ENCODE results near the gene NEDD4.

NEDD4 gene

DNA sequence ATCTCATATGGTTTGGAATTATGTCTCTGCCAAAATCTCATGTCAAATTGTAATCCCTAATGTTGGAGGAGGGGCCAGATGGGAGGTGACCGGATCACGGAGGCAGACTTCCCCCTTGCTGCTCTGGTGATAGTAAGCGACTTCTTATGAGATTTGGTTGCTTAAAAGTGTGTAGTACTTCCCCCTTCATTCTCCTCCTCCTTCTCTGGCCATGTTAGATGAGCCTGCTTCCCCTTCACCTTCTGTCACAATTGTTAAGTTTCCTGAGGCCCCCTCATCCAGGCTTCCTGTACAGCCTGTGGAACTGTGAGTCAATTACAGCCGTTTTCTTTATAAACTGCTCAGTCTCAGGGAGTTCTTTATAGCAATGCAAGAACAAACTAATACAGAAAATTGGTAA lies 51.1 kb downstream of the NEDD4 start:
- no peak overlapping the region for H3K4me3 ChIP-seq (ENCODE audit: low read depth, low read length)
- TF ChIP-seq, protein P1, sequence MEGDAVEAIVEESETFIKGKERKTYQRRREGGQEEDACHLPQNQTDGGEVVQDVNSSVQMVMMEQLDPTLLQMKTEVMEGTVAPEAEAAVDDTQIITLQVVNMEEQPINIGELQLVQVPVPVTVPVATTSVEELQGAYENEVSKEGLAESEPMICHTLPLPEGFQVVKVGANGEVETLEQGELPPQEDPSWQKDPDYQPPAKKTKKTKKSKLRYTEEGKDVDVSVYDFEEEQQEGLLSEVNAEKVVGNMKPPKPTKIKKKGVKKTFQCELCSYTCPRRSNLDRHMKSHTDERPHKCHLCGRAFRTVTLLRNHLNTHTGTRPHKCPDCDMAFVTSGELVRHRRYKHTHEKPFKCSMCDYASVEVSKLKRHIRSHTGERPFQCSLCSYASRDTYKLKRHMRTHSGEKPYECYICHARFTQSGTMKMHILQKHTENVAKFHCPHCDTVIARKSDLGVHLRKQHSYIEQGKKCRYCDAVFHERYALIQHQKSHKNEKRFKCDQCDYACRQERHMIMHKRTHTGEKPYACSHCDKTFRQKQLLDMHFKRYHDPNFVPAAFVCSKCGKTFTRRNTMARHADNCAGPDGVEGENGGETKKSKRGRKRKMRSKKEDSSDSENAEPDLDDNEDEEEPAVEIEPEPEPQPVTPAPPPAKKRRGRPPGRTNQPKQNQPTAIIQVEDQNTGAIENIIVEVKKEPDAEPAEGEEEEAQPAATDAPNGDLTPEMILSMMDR (IDR thresholded peaks at IDR 0.05; ENCODE audit: low read depth, low read length), result no peak
- TF ChIP-seq POLR2A (IDR thresholded peaks at IDR 0.05; ENCODE audit: extremely low read depth, insufficient read length), result no peak
- TF ChIP-seq, protein P2, sequence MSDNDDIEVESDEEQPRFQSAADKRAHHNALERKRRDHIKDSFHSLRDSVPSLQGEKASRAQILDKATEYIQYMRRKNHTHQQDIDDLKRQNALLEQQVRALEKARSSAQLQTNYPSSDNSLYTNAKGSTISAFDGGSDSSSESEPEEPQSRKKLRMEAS (IDR thresholded peaks at IDR 0.05; ENCODE audit: low read depth, low read length), result no peak
- no peak for TF ChIP-seq MYC (IDR thresholded peaks at IDR 0.05; ENCODE audit: low read depth, low read length)
- peak; percentile 77 for DNase-seq (ENCODE audit: low read depth)

DNA sequence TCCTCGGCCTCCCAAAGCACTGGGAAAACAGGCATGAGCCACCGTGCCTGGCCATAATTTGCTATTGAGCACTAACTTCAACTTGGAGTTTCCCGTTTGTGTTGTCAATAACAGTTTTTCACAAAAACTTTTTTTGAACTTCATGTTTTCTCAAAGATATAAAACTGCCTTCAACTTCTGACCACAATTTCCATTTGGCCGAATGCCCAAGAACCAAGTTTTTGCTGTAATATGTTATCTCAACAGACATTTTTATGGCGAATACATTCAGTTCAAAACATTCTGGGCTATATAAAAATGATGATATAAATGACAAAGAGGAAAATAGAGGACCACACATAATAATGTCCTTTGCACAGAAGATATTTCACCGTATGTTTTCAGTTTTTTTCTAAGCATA lies 56.4 kb downstream of the NEDD4 start:
- no peak for DNase-seq (ENCODE audit: low read depth)
- TF ChIP-seq, protein P2 (IDR thresholded peaks at IDR 0.05; ENCODE audit: low read depth, low read length), result no peak
- TF ChIP-seq, protein P1 (IDR thresholded peaks at IDR 0.05; ENCODE audit: low read depth, low read length), result no peak
- TF ChIP-seq MYC (IDR thresholded peaks at IDR 0.05; ENCODE audit: low read depth, low read length), result no peak
- TF ChIP-seq POLR2A (IDR thresholded peaks at IDR 0.05; ENCODE audit: extremely low read depth, insufficient read length), result no peak

DNA sequence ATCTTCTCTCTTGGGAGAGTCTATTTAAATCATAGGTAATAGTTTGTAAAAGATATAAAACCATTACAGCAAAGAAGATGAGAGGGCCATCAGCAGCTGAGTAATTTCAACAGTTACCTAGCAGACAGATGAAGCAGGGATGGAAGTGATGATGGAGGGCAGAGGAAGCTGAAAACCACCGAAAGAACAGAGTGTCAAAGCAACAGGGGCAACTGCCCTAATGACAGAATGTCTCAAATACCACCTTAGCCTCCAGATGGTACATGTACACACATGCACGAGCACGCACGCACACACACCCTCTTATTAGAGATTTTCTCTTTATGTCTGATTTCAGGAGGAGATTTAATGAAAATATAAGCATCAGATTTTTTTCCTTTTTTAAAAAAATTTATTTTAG lies 64.5 kb downstream of the NEDD4 start:
- no peak overlapping the region for H3K4me3 ChIP-seq (ENCODE audit: low read depth, low read length)
- no peak for DNase-seq (ENCODE audit: low read depth)
- TF ChIP-seq, protein P1 (IDR thresholded peaks at IDR 0.05; ENCODE audit: low read depth, low read length), result no peak
- TF ChIP-seq MYC (IDR thresholded peaks at IDR 0.05; ENCODE audit: low read depth, low read length) (no peak), POLR2A (IDR thresholded peaks at IDR 0.05; ENCODE audit: extremely low read depth, insufficient read length) (no peak)
- TF ChIP-seq, protein P2 (IDR thresholded peaks at IDR 0.05; ENCODE audit: low read depth, low read length), result no peak

More for the DNA sequence above, 56.4 kb downstream of the NEDD4 start:
- no peak overlapping the region for H3K4me3 ChIP-seq (ENCODE audit: low read depth, low read length)

DNA sequence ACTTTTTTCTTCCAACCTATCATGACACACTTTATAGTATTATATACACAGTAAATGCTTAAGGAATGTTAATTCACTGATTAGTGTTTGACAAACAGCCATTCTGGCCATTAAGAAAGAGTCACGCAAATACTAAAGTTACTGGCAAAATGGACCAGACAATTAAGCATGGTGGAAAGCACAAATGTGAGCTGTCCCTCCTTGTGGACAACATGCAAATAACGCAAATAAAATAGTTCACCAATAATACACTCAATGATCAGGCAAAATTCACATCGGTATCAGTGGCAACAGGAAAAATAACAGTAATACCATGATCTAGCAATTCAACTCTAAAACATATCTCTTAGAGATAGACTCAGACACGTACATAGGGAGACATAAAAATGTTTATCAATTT lies 71.7 kb downstream of the NEDD4 start:
- H3K4me3 ChIP-seq (ENCODE audit: low read depth, low read length), result no peak overlapping the region
- no peak for DNase-seq (ENCODE audit: low read depth)
- no peak for TF ChIP-seq MYC (IDR thresholded peaks at IDR 0.05; ENCODE audit: low read depth, low read length)
- TF ChIP-seq, protein P1 (IDR thresholded peaks at IDR 0.05; ENCODE audit: low read depth, low read length), result no peak
- no peak for TF ChIP-seq POLR2A (IDR thresholded peaks at IDR 0.05; ENCODE audit: extremely low read depth, insufficient read length)
- TF ChIP-seq, protein P2 (IDR thresholded peaks at IDR 0.05; ENCODE audit: low read depth, low read length), result no peak

DNA sequence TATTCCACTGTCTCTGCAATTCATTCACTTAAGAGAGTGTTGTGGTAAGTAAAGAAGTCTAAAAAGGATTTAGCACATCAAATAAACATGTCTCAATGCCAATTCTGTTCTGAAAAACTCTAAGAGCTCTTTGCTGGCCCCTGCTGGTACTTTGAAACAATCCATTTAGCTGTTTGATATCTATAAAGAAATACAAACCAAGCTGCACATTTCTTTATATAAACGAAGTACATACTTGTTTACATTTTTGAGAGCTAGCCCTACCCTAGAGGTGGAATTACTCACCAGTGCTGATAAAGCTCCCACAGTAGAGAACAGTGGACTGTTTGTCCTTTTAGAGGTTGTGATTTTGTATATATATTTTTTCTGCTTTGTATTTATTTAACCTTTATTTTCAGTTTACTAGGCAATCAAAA lies 75.5 kb downstream of the NEDD4 start:
- no peak overlapping the region for H3K4me3 ChIP-seq (ENCODE audit: low read depth, low read length)
- DNase-seq (ENCODE audit: low read depth), result peak; percentile 27
- no peak for TF ChIP-seq POLR2A (IDR thresholded peaks at IDR 0.05; ENCODE audit: extremely low read depth, insufficient read length)
- TF ChIP-seq, protein P1 (IDR thresholded peaks at IDR 0.05; ENCODE audit: low read depth, low read length), result peak; percentile 48

Data from NB4 (cell line).